ENCODE results near the gene MMP14. TPM values are rescaled to one million over a fixed set of nuclear protein-coding genes. Genes with fewer than 3 reads are reported as not detected.
A peak's percentile ranks its signal among the peaks of the same experiment; 100 is the strongest.

The MMP14 gene
- total and polyA plus RNA-seq, 2 of the 8 experiments (the other 6 are each of a cell fraction or from before 2014, with no cell fraction given) = 58.2 to 86.8 TPM

GRCh38 chr14:22820731-22821130 is 15.7 kb upstream of the MMP14 start:
- H3K14ac ChIP-seq (ENCODE audit: insufficient read length) = no peak overlapping the region
- H2BK120ac ChIP-seq (replicated peaks; ENCODE audit: low read depth, low read length) = peak overlapping the region; percentile 78
- FAIRE-seq (no peak), DNase-seq (ENCODE audit: low read depth in 1 of 2, low spot score in 2 of 2) (no peak)
- no peak overlapping the region for H4K8ac ChIP-seq (ENCODE audit: extremely low read depth, insufficient read depth, low read length)
- no peak overlapping the region for H2BK20ac ChIP-seq (ENCODE audit: low read length)
- H4K5ac ChIP-seq (ENCODE audit: insufficient read length, low read depth, low read length) = no peak overlapping the region
- H3K79me2 ChIP-seq (ENCODE audit: control insufficient read depth in 1 of 2, insufficient read depth in 2 of 2, low read length in 2 of 2) = no peaks in the 10 kb centered on the region
- no peak overlapping the region for H3K18ac ChIP-seq (ENCODE audit: extremely low read depth, low read length)
- H3K9ac ChIP-seq (replicated peaks in 1 of 4; ENCODE audit: extremely low read depth in 1 of 4, low read depth in 3 of 4, low read length in 3 of 4) = no peak overlapping the region
- no peak overlapping the region for H2BK15ac ChIP-seq (ENCODE audit: low read length)
- TF ChIP-seq TAF1 (IDR thresholded peaks at IDR 0.05; ENCODE audit: low read depth, low read length) (no peak), ASH2L (IDR thresholded peaks at IDR 0.05; ENCODE audit: low read length) (no peak), CTBP2 (IDR thresholded peaks at IDR 0.05; ENCODE audit: borderline replicate concordance, insufficient read depth, insufficient read length, low read length) (no peak), CBX8 (IDR thresholded peaks at IDR 0.05; ENCODE audit: borderline replicate concordance, low read depth, low read length) (no peak), RFX5 (IDR thresholded peaks at IDR 0.05; ENCODE audit: borderline replicate concordance, low read depth, low read length) (no peak), SRF (IDR thresholded peaks at IDR 0.05; ENCODE audit: low read depth, low read length) (no peak), BCL11A (IDR thresholded peaks at IDR 0.05; ENCODE audit: low read depth in 2 of 2, low read length in 2 of 2) (no peak), GTF2F1 (IDR thresholded peaks at IDR 0.05; ENCODE audit: borderline replicate concordance, low read depth, low read length) (no peak), CHD1 (IDR thresholded peaks at IDR 0.05; ENCODE audit: low read depth, low read length) (no peak), JUN (IDR thresholded peaks at IDR 0.05; ENCODE audit: low read depth, low read length) (no peak), NRF1 (IDR thresholded peaks at IDR 0.05; ENCODE audit: low read depth, low read length) (no peak), MAFK (IDR thresholded peaks at IDR 0.05; ENCODE audit: low read depth, low read length) (no peak), USF2 (IDR thresholded peaks at IDR 0.05; ENCODE audit: low read length) (no peak)
- peak overlapping the region; percentile 13; the same call in 1 of the 2 replicates for H2BK5ac ChIP-seq (ENCODE audit: low read depth, low read length)
- peak overlapping the region; percentile 56 for H4K91ac ChIP-seq (replicated peaks; ENCODE audit: insufficient read length, low read length)
- CTCF ChIA-PET (ENCODE audit: partially characterized antibody) = interaction anchor here (0.6 to 53.1 kb wide), 16 partner anchors 9 to 278 kb away, joined by 3 to 1562 read pairs (median 4); partner anchors contain the start of genes LRP10, MMP14 and REM2
- H3K4me3 ChIP-seq (ENCODE audit: extremely low read depth in 1 of 4, insufficient read depth in 2 of 4, low read depth in 3 of 4, low read length in 4 of 4) = peak overlapping the region in 1 of 4 experiments; percentile 94; a peak in 1 of 8 replicates
- H3K4me1 ChIP-seq (replicated peaks in 1 of 4; ENCODE audit: control insufficient read depth in 3 of 4, insufficient read depth in 4 of 4, low read length in 3 of 4) = peaks cover 16 to 27% (median 20%) of the 10 kb centered on the region in 4 experiments
- 0 out of 2 replicates have a peak overlapping the region, but pooled peaks have one; percentile 89 for H2BK12ac ChIP-seq (ENCODE audit: low read depth, low read length)
- H3K4me2 ChIP-seq (ENCODE audit: insufficient read depth in 1 of 2, low read depth in 2 of 2, low read length in 2 of 2) = peak overlapping the region in 1 of 2 experiments; percentile 90; a peak in 3 of 4 replicates
- no peak overlapping the region for H2AFZ ChIP-seq (ENCODE audit: low read length)
- no peaks in the 10 kb centered on the region for H3K79me1 ChIP-seq (ENCODE audit: low read depth, low read length)
- no peak overlapping the region for H3K4ac ChIP-seq (replicated peaks; ENCODE audit: insufficient read length, low read depth, low read length)
- no peak overlapping the region for H3K23ac ChIP-seq (ENCODE audit: insufficient read length)
- no peak overlapping the region for H2AK5ac ChIP-seq (ENCODE audit: low read depth, low read length)
- POLR2A ChIA-PET (ENCODE audit: partially characterized antibody) = interaction anchor here (0.8 to 7.1 kb wide), 25 partner anchors 7 to 260 kb away, joined by 3 to 136 read pairs (median 6); partner anchors contain the start of genes AJUBA, MMP14, MRPL52 and OXA1L
- H3K23me2 ChIP-seq (ENCODE audit: low read depth, low read length) = peaks cover 12% of the 10 kb centered on the region
- 58% methylated on average over 1 of the region's 1 CpG; no CpG with 5 or more reads in 1 of the 2 experiments for WGBS, 2 experiments (ENCODE audit: extremely low coverage in 1 of 2, insufficient coverage in 1 of 2, insufficient read length in 1 of 2, insufficient replicate concordance in 2 of 2, low coverage in 1 of 2, low lambda C conversion rate in 2 of 2, missing lambda C conversion rate in 1 of 2)
- no peaks in the 10 kb centered on the region for H3K27me3 ChIP-seq (replicated peaks in 1 of 4; ENCODE audit: control insufficient read depth in 3 of 4, extremely low read depth in 1 of 4, insufficient read depth in 3 of 4, low read length in 3 of 4)
- no peaks in the 10 kb centered on the region for H3K9me3 ChIP-seq (ENCODE audit: insufficient read depth in 2 of 2, low read depth in 1 of 2, low read length in 1 of 2)
- H3K27ac ChIP-seq (ENCODE audit: low read depth, low read length) = no peak overlapping the region
- no peaks in the 10 kb centered on the region for H3K36me3 ChIP-seq (ENCODE audit: control insufficient read depth in 2 of 4, insufficient read depth in 4 of 4, low read length in 3 of 4)
- H4K20me1 ChIP-seq (replicated peaks in 1 of 2; ENCODE audit: control insufficient read depth in 1 of 2, insufficient read depth in 2 of 2, low read length in 2 of 2) = no peaks in the 10 kb centered on the region
- no peak overlapping the region for H3K56ac ChIP-seq (replicated peaks; ENCODE audit: insufficient read length, low read depth, low read length)

Data from H1 (cell line).